ENCODE results near the gene ADAMTS17.
"Not testable (repeated sequence)": the region's sequence is repeated elsewhere in the genome, so short reads cannot be mapped to it uniquely, and the experiment has no call there.

ADAMTS17 gene

DNA sequence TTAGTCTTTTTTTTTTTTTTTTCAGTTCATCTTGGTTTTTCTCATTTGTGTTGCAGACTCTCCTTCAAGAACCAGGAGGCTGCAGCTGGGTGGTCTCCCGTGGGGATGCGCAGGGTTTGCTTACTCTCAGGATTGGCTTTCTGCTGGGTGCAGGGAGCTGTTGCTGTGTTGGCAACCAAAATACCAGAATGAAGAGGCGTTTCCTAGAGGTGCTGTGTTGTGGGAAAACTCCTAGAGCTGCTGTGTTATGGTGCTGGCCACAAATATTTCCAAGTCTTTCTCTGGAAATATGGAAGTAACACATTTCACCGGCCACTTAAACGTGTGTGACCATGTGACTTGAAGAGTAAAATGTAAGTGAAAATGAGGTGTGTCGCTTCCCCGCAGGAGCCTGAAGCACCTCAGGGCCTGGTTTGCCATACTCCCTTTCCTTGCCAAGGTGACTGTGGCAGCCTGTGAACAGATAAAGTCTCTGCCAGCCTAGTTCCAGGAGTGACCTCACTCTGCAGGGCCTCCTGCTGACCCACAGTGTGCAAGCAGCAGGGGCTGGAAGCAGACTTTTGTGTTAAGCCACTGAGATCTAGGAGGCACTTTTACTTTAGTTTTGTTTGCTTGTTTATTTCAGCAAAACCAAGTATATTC, 258.9 kb downstream of the ADAMTS17 start:
- H3K36me3 Mint-ChIP-seq = no peaks in the 10 kb centered on the region
- no peaks in the 10 kb centered on the region for H3K4me1 Mint-ChIP-seq
- no peak for DNase-seq
- H3K27me3 Mint-ChIP-seq = no peaks in the 10 kb centered on the region
- no peak overlapping the region for H3K4me3 Mint-ChIP-seq
- CTCF ChIA-PET = no interaction called here
- no peaks in the 10 kb centered on the region for H3K9me3 Mint-ChIP-seq
- H3K27ac Mint-ChIP-seq = no peak overlapping the region

DNA sequence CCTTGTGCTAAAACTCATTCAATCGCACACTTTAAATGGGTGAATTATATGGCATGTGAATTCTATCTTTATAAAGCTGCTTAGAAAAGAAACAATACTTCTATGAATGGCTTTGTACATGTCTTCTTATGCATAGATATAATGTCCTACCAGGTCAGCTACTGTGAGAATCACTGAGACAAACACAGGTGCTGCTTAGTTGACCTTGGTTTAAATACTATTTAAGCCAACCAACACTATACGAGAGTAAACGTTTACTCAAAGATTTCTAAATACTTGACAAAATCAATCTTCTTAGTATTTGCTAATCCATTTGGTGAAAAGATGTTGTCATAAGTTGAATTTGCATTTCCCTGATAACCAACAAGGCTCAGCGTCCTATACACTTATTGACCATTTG, 260.3 kb downstream of the ADAMTS17 start:
- H3K27me3 Mint-ChIP-seq = no peaks in the 10 kb centered on the region
- no peaks in the 10 kb centered on the region for H3K4me1 Mint-ChIP-seq
- DNase-seq = no peak
- H3K4me3 Mint-ChIP-seq = no peak overlapping the region
- H3K9me3 Mint-ChIP-seq = no peaks in the 10 kb centered on the region
- no peak overlapping the region for H3K27ac Mint-ChIP-seq
- H3K36me3 Mint-ChIP-seq = no peaks in the 10 kb centered on the region
- CTCF ChIA-PET = no interaction called here

DNA sequence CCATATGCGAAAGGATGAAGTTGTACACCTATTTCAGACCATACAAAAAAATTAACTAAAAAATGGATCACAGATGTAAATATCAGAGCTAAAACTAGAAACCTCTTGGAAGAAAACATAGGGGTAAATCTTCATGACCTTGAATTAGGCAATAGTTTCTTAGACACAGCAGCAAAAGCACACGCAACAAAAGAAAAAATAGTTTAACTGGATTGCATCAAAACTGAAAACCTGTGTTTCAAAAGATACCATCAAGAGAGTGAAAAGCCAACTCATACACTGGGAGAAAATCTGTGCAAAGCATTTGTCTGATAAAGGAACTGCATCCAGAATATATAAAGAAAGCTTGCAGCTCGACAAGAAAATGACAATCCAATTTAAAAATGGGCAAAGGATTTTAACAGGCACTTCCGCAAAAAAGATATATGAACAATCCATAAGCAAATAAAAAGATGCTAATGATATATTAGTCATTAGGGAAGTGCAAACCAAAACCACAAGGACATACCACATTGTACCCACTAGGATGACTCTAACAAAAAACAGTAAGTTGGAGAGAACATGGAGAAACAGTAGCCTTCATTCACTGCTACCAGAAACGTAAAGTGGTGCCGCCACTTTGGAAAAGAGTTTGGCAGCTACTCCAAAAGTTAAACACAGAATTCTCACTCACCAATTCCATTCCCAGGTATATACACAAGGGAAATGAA, 263.1 kb downstream of the ADAMTS17 start:
- Mint-ChIP-seq H3K4me3 (no peak overlapping the region), H3K27me3 (no peaks in the 10 kb centered on the region), H3K4me1 (no peaks in the 10 kb centered on the region), H3K36me3 (no peaks in the 10 kb centered on the region), H3K27ac (no peak overlapping the region), H3K9me3 (no peaks in the 10 kb centered on the region)
- no peak for DNase-seq
- CTCF ChIA-PET = no interaction called here

DNA sequence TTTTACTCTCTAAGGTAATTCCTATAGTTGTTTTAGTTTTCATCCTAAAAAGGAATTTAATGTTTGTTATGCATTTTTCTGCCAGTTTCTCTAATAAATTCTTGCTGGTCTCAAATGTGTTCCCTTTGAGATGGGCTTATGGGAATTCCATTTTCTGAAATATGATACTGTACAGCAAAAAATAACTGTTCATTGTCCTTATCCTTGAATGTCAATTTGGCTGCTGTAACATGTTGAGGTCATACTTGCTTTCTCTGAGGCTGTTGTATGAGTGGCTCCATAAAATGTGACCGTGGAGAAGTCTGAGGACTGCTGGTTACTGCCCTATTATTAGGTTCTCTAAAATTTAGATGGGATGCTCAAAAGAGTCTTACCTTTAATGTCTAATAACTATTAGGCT, 266.5 kb downstream of the ADAMTS17 start:
- no peak for DNase-seq
- Mint-ChIP-seq H3K4me1 (no peaks in the 10 kb centered on the region), H3K9me3 (no peaks in the 10 kb centered on the region), H3K4me3 (no peak overlapping the region), H3K36me3 (no peaks in the 10 kb centered on the region), H3K27me3 (no peaks in the 10 kb centered on the region), H3K27ac (no peak overlapping the region)
- CTCF ChIA-PET = no interaction called here

DNA sequence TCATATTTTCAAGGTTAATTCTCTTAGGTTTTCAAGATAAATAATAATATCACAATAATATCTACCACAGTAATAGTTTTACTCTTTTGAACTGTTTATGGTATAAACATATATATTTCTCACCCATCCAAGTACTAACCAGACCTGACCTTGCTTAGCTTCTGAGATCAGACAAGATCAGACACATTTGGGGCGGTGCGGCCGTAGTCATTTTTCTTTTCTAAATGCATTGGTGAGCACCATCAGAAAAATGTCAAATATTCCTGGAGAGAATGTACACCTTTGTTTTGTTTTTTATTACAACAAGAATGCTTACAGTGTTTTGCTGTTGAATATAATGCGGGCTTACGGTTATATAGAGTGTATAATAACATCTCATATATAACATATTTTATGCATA, 267.8 kb downstream of the ADAMTS17 start:
- no peaks in the 10 kb centered on the region for H3K4me1 Mint-ChIP-seq
- H3K27ac Mint-ChIP-seq = no peak overlapping the region
- no peaks in the 10 kb centered on the region for H3K9me3 Mint-ChIP-seq
- H3K27me3 Mint-ChIP-seq = no peaks in the 10 kb centered on the region
- CTCF ChIA-PET = no interaction called here
- H3K36me3 Mint-ChIP-seq = peaks cover 1% of the 10 kb centered on the region
- H3K4me3 Mint-ChIP-seq = no peak overlapping the region
- DNase-seq = no peak

DNA sequence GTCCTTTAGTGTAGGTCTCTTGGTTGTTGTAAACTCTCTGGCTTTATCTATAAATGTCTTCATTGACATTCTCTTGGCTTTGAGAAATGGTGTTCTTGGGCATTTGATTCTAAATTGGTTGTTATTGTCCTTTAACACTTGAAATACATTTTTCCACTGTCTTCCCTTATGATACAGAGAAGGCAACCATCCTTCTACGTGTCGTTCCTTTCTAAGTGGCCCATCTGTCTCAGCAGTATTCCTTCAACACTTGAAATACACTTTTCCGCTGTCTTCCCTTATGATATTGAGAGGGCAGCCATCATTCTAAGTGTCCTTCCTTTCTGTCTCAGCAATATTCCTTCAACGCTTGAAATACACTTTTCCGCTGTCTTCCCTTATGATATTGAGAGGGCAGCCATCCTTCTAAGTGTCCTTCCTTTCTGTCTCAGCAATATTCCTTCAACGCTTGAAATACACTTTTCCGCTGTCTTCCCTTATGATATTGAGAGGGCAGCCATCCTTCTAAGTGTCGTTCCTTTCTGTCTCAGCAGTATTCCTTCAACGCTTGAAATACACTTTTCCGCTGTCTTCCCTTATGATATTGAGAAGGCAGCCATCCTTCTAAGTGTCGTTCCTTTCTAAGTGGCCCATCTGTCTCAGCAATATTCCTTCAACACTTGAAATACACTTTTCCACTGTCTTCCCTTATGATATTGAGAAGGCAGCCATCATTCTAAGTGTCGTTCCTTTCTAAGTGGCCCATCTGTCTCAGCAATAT, 275.1 kb downstream of the ADAMTS17 start:
- H3K27me3 Mint-ChIP-seq, DNase-seq, H3K36me3 Mint-ChIP-seq, H3K4me1 Mint-ChIP-seq, CTCF ChIA-PET, H3K9me3 Mint-ChIP-seq, H3K27ac Mint-ChIP-seq, H3K4me3 Mint-ChIP-seq: not testable (repeated sequence)

DNA sequence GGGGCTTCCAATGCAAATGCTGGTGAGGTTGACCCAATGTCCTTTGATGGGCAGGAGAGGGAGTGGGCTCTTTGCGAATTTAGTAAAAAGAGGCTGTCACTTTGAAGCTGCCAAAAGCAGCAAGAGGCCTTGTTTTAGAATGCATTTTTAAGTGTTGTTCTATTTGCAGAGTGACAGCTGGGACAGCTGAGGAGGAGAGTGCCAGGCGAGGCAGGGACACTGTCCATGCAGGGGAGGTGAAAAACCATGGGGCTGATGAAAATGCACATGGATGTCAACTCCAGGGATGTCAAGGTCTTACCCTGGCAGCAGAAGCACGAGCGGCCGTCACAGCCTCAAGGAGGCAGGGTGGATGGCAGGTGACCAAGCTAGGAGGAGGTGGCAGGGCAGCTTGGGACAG, 279.8 kb downstream of the ADAMTS17 start:
- Mint-ChIP-seq H3K4me3 (no peak overlapping the region), H3K9me3 (no peaks in the 10 kb centered on the region), H3K27me3 (no peaks in the 10 kb centered on the region), H3K4me1 (no peaks in the 10 kb centered on the region), H3K27ac (no peak overlapping the region), H3K36me3 (no peaks in the 10 kb centered on the region)
- no peak for DNase-seq
- CTCF ChIA-PET = no interaction called here

DNA sequence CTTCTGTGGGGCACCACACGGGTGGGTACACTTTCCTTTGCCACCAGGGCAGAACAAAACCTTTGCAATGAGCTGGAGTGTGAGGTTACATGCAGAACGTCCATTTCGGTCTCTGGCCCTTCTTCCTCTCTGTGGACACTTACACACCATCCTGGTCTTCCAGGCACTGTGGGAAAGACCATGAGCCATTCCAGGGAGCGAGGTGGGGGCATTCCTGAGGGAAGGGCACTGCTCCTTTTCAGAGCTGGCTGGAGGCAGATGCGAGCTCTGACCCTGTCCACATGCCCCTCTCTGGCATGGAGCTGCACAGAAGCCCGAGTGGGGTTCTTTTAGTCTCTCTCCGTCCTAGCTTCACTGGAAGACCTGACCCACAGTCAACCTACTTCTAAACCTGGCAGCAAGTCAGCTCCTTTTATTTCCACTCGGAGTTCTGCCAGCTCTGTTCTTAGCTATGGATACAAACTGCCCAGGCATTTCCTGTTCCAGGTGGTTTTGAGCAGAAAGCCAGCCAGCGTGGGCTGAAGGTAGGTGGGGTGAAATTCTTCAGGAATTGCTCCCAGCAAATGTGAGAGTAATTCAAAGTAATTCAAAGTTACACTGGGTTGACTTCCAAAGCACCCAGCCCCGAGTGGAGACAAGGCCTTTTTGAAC, 281.4 kb downstream of the ADAMTS17 start:
- Mint-ChIP-seq H3K36me3 (no peaks in the 10 kb centered on the region), H3K4me1 (no peaks in the 10 kb centered on the region), H3K9me3 (no peaks in the 10 kb centered on the region), H3K4me3 (no peak overlapping the region), H3K27ac (no peak overlapping the region), H3K27me3 (no peaks in the 10 kb centered on the region)
- CTCF ChIA-PET = no interaction called here
- DNase-seq = no peak

DNA sequence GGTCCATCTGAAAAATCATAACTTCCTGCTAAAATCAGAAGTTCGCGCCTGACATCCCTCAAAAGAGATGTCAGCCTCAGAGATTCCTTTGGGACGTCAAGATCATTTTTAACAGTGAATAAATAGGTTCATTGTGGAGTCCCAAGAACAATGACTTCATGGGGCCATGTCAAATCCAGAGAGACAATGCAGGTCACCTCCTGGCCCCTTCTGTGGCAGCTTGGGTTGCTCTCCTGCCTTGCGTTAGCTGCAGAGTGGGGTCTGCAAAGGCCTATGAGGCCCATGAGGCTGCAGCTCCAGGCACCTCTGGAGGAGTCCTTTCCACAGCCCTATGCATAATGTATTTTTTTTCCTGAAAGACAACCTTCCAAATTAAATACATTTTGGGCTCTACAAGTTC, 282.3 kb downstream of the ADAMTS17 start:
- Mint-ChIP-seq H3K4me1 (no peaks in the 10 kb centered on the region), H3K27me3 (no peaks in the 10 kb centered on the region), H3K9me3 (no peaks in the 10 kb centered on the region), H3K4me3 (no peak overlapping the region), H3K36me3 (no peaks in the 10 kb centered on the region), H3K27ac (no peak overlapping the region)
- no peak for DNase-seq
- CTCF ChIA-PET = no interaction called here

DNA sequence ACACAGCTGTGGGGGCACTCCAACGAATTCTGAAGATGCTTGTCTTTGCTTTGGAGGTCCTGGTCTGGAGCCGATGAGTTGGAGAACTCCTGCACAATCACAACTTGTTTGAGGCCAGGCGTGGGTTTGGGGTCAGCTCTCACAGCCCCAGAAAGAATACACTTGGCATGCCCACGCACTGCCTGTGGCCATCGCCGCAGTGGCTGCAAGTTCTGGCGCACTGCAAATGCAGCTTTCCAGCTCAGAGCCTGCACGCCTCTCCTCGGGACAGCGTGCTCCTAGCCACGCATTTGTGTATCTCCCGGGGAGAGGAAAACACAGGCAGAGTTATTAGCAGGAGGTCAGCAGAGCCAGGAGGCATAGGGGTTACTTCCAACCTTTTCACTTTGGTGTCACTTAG, 282.7 kb downstream of the ADAMTS17 start:
- Mint-ChIP-seq H3K9me3 (no peaks in the 10 kb centered on the region), H3K36me3 (no peaks in the 10 kb centered on the region), H3K27ac (no peak overlapping the region), H3K4me3 (no peak overlapping the region), H3K4me1 (no peaks in the 10 kb centered on the region), H3K27me3 (no peaks in the 10 kb centered on the region)
- CTCF ChIA-PET = no interaction called here
- no peak for DNase-seq

DNA sequence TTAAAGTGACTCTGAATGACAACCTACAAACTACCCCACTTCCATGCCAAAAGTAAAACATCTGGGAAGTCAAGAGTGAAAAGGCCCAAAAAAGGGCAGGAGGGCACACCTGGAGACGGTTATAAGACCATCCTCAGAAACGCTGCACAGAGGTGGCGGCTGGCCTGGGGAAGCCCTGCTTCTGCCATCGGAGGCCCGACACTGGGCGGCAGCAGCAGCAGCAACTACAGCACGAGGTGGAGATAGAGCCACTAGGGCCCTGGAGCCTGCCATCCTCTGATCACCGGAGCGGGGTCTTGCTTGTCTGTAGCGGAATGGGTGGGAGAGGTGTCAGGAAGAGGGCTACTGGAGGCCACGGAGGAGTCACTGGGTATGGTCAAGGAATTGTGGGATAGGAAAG, 283.3 kb downstream of the ADAMTS17 start:
- CTCF ChIA-PET = no interaction called here
- no peak for DNase-seq

DNA sequence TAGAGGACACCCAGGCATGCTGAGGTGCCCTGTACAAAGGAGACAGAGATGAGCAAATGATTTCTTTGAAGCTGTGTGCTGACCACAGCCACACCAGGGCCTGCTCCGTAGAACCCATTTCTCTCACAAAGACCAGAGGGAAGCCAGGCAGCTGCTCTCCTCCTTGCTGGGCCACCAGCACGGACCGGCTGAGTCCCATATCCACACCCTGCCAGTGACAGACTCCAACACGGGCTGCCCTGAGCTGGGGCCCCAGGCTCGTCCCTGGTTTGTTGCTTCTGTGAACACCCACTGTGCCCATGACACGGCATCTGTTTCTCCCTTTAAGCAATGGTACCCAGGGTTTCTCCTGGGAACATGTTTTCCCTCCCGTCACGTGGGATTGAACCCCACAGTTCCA, 284.5 kb downstream of the ADAMTS17 start:
- Mint-ChIP-seq H3K9me3 (no peaks in the 10 kb centered on the region), H3K27ac (no peak overlapping the region), H3K36me3 (no peaks in the 10 kb centered on the region), H3K4me1 (no peaks in the 10 kb centered on the region), H3K4me3 (no peak overlapping the region), H3K27me3 (no peaks in the 10 kb centered on the region)
- no peak for DNase-seq
- CTCF ChIA-PET = no interaction called here

More for the DNA sequence above, 283.3 kb downstream of the ADAMTS17 start:
- H3K36me3 Mint-ChIP-seq = no peaks in the 10 kb centered on the region
- no peaks in the 10 kb centered on the region for H3K4me1 Mint-ChIP-seq
- no peaks in the 10 kb centered on the region for H3K9me3 Mint-ChIP-seq
- H3K4me3 Mint-ChIP-seq = no peak overlapping the region
- H3K27ac Mint-ChIP-seq = no peak overlapping the region
- no peaks in the 10 kb centered on the region for H3K27me3 Mint-ChIP-seq

DNA sequence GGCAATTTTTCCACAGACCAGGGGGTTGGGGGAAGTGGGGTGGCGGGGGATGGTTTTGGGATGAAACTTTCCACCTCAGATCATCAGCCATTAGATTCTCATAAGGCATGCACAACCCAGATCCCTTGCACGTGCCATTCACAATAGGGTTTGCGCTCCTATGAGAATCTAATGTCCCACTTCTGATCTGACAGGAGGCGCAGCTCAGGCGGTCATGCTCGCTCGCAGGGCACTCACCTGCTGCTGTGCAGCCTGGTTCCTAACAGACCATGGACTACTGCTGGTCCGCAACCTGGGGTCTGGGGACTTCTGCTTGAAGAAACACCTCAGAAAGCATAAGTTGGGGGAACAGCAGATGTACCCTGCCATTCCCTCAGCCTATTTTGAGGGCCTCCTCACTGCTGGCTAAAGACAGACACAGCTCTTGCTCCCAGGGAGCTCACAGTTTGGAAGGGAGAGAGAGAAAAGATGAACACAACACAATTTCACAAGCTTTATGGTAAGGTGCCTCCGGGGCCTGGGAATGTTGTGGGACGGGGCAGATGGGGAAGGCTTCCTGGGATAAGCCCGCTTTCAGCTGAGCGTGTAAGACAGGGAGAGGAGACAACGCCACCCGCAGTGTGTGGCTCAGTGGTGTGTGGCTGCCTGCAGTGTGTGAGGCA, 285.2 kb downstream of the ADAMTS17 start:
- no peak overlapping the region for H3K27ac Mint-ChIP-seq
- CTCF ChIA-PET = no interaction called here
- no peaks in the 10 kb centered on the region for H3K27me3 Mint-ChIP-seq
- H3K4me1 Mint-ChIP-seq = no peaks in the 10 kb centered on the region
- H3K36me3 Mint-ChIP-seq = no peaks in the 10 kb centered on the region
- H3K4me3 Mint-ChIP-seq = no peak overlapping the region
- DNase-seq = no peak
- H3K9me3 Mint-ChIP-seq = no peaks in the 10 kb centered on the region

DNA sequence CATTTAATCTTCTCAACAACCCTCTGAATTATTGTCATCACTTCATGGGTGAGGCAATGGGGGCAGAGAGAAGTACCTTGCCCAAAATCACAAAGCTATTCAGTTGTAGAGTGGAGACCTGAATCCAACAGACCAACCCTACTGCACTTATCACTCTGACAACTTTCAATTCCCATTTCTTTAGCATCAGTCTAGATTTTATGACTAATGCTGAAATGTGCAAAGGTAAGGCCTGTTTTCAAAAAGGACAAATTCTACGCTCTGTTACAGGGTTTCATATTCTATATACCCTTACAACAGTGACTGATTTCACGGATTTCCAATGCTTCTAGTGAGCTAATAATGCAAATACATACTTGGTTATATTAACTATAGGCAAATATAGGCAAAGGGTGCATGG, 286.0 kb downstream of the ADAMTS17 start:
- Mint-ChIP-seq H3K4me3 (no peak overlapping the region), H3K27ac (no peak overlapping the region), H3K27me3 (no peaks in the 10 kb centered on the region), H3K4me1 (no peaks in the 10 kb centered on the region), H3K9me3 (no peaks in the 10 kb centered on the region), H3K36me3 (no peaks in the 10 kb centered on the region)
- no peak for DNase-seq
- CTCF ChIA-PET = no interaction called here

Data from activated naive CD4-positive, alpha-beta T cell treated with anti-CD3 and anti-CD28 coated beads, Interleukin-2, amount 10 ng/mL, durations not matched to agents 7 days and 5 days (primary cell).